GM19043 (cell line): ENCODE measurements around the gene SIX5.

Experiments
- ATAC-seq: cut with Tn5 transposase; IDR thresholded peaks from one replicate; pipeline ENCODE4 v1.9.1; 2021; ENCODE audit warnings: low read depth; ENCODE audit not compliant: unreplicated experiment

Gene SIX5

DNA sequence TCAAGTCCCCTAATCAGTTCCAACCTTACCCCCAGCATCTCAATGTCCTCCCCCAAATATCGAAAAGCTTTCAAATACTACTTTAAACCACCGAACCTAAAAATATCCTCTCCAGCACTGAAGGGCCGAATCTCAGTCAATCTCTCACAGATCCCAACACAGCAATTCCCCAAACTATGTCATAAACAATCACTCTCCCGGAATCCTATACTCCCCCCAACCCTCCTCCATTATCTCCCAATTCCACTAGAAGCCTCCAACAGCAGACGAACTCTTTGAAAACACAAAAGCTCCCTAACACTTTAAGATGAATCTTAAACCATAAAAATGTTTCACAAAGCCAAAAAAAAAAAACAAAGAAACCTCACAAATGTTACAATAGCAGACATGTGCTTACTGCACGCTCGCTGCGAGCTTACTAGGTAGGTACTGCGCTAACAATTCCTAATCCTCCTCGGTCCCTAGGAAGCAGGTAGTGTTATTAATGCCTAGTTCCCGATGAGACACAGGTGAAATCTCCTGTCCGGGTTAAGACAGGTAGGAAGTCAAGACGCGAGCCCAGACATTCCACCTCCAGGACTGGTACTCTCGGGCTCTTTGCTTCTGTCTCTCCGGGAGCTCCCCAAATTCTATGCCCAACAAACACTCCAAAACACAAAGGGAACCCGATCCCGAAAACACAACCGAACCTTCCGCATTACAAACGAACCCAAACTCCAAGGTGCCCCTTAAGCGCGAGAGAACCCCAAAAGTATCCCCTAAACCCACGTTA is 52.5 kb downstream of the SIX5 start:
- no peak for ATAC-seq

DNA sequence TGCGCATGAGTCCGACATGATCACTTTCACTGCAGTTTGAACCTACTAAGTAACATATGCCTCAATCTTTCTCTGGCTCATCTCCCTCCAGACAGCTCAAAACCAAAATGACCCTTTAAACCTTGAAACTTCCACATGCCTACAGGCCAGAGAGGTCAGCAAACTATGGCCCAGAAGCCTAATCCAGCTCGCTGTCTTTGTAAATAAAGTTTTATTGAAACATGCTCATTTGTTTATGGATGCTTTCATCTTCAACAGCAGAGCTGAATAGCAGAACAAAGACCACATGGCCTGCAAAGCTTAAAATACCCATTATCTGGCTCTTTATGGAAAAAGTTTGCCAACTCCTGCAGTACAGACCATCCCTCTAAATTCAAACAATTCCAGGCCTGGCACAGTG is 53.9 kb downstream of the SIX5 start:
- ATAC-seq = no peak
